Posterior cingulate gyrus (tissue), 11 donors: Measurements from ENCODE around the gene SLC35F6.
"Not testable (repeated sequence)": the region's sequence is repeated elsewhere in the genome, so short reads cannot be mapped to it uniquely, and the experiment has no call there.

Experiments used
- DNase-seq, 10 donors: peaks; one replicate each; pipeline versions ENCODE4 v3.0.0 to v3.0.0-alpha.2; 2020 to 2021; ENCODE audit warnings: mixed read lengths in 3 of 10
- intact Hi-C: fragments of 100-400 bp; cut with DNase I; formaldehyde crosslinking; loops from one replicate; pipeline ENCODE4 v1.15.1; 2023

Gene SLC35F6

GRCh38 chr2:26776195-26776800, 12.2 kb downstream of the SLC35F6 start:
- intact Hi-C loops = no loop called here
- DNase-seq = no peak

- intact Hi-C loops = no loop called here
- peak in 5 of 10 donors; percentile 34 to 88 (median 84) for DNase-seq
These were observed 14.0 kb downstream of the SLC35F6 start for GRCh38 chr2:26778098-26778497.

GRCh38 chr2:26778507-26778906, 14.4 kb downstream of the SLC35F6 start:
- intact Hi-C loops = no loop called here
- no peak for DNase-seq

- peak in 1 of 10 donors; percentile 40 for DNase-seq
- intact Hi-C loops = no loop called here
These were observed 16.2 kb downstream of the SLC35F6 start for GRCh38 chr2:26780203-26780760.

- no peak for DNase-seq
- intact Hi-C loops = no loop called here
These were observed 19.0 kb downstream of the SLC35F6 start for GRCh38 chr2:26782876-26783704.

- intact Hi-C loops = no loop called here
- peak in 1 of 10 donors; percentile 69 for DNase-seq
These were observed 20.6 kb downstream of the SLC35F6 start for GRCh38 chr2:26784570-26785234.

GRCh38 chr2:26785431-26786206, 21.5 kb downstream of the SLC35F6 start, which contains the start of gene CENPA:
Gene CENPA, plus strand, starts transcription at chr2:26786056. Its CDS starts 141 bp downstream, at chr2:26786197.
- DNase-seq = peak; percentile 90 to 99 (median 96)
- intact Hi-C loops = no loop called here

GRCh38 chr2:26786207-26787028, 22.3 kb downstream of the SLC35F6 start:
- DNase-seq = peak in 1 of 10 donors; percentile 71
- intact Hi-C loops = no loop called here

GRCh38 chr2:26792720-26793119, 28.6 kb downstream of the SLC35F6 start:
- intact Hi-C loops = no loop called here
- DNase-seq = no peak

- no peak for DNase-seq
- intact Hi-C loops = no loop called here
These were observed 29.4 kb downstream of the SLC35F6 start for GRCh38 chr2:26793518-26793917.

GRCh38 chr2:26795135-26795534, 31.1 kb downstream of the SLC35F6 start:
- DNase-seq, intact Hi-C loops: not testable (repeated sequence)

GRCh38 chr2:26801328-26801727, 37.2 kb downstream of the SLC35F6 start:
- intact Hi-C loops = no loop called here
- DNase-seq = no peak

- DNase-seq = no peak
- intact Hi-C loops = no loop called here
These were observed 37.7 kb downstream of the SLC35F6 start for GRCh38 chr2:26801796-26802195.

GRCh38 chr2:26805241-26805676, 41.2 kb downstream of the SLC35F6 start:
- DNase-seq = no peak
- intact Hi-C loops = no loop called here

GRCh38 chr2:26807788-26808460, 43.8 kb downstream of the SLC35F6 start:
- no peak for DNase-seq
- intact Hi-C loops = no loop called here

GRCh38 chr2:26809211-26809610, 45.1 kb downstream of the SLC35F6 start:
- intact Hi-C loops = no loop called here

GRCh38 chr2:26809876-26810577, 45.9 kb downstream of the SLC35F6 start:
- DNase-seq = peak in 2 of 10 donors; percentile 4 to 36
- intact Hi-C loops = no loop called here

More at GRCh38 chr2:26809211-26809610, 45.1 kb downstream of the SLC35F6 start:
- no peak for DNase-seq

- intact Hi-C loops = loop anchor here (1.0 kb wide), 1 partner anchor 42 kb away; no protein-coding TSS in a partner anchor
- DNase-seq = peak in 1 of 10 donors; percentile 57
These were observed 47.2 kb downstream of the SLC35F6 start for GRCh38 chr2:26811261-26811660.
